ENCODE measurements around the gene MTHFSD.

The MTHFSD gene

DNA sequence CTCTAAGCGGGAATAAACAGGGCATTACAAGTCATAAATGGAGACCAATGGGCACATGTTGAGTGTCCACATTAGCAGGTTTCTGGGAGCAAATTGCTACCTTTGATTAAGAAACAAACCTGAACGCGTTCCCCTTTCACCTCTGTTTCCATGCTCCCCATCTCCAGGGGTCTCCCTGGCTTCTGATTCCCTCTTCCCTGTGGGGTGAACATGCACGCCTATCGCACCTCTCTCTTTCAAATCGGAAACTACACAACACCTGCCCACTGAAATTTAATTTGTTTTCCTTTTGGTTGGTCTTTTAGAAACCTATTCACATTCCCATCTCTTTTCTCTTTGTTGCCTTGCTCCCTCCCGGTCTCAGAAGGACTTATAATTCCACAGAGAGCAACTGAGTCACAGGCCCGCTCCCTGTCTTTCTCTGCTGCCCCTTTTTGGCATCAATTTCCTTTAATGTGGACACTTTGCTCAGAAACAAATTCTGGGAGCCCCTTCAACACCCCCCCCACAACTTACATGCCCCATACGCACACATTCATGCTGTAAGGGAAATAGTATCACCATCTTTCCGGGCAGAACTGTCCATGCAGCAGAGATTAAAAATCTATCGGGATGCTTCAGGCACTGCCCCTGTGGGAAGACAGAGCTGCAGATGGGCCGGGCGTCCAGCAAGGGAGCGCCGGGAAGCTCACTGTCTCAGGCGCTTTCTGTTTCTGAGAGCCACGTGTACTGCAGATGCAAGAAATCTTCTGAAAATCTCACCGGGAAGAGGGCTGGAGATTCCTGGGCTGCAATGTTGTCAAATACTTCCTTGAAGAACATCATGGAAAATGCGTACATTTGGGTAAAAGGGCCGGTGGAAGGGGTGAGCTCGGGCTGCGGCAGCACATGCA, 51.9 kb downstream of the MTHFSD start:
- no peak for DNase-seq (ENCODE audit: low read depth)

GRCh38 chr16:86501989-86502855, 52.8 kb downstream of the MTHFSD start:
- DNase-seq (ENCODE audit: low read depth): no peak

DNA sequence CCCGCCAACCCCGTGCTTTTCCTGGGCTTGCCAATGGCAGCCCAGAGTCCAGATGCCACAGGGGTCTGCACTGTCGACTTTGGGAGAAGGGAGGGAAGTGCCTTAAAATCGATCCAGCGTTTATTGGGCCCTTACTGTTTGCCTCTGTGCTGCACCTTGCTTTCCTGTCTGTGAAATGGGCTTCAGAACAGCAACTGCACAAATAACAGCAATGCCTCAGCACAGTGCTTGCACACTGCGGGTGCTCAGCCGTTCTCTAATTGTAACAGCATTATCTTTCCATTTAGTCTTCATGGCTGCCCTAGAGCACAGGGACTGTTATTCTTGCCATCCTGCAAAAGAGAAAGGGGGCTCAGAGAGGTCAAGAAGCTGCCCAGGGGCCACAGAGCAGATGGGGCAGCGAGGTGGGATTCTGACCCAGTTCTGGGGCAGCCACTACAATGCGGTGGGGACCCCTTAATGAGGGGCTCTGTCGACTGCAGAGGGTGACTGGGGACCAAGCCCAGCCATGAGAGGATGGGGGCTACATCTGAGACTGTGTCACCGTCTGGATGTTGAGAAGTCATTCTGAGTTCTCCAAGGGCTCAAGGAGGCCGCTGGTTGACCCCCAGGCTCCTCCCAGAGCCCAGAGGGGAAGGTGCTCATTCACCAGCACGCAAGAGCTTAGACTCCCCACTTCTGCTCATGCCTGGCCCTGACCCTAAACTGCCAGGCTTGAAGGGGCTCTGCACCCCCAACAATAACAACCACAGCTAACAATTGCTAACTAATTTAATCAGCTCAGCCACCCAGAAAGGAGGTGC, 54.1 kb downstream of the MTHFSD start:
- no peak for DNase-seq (ENCODE audit: low read depth)

DNA sequence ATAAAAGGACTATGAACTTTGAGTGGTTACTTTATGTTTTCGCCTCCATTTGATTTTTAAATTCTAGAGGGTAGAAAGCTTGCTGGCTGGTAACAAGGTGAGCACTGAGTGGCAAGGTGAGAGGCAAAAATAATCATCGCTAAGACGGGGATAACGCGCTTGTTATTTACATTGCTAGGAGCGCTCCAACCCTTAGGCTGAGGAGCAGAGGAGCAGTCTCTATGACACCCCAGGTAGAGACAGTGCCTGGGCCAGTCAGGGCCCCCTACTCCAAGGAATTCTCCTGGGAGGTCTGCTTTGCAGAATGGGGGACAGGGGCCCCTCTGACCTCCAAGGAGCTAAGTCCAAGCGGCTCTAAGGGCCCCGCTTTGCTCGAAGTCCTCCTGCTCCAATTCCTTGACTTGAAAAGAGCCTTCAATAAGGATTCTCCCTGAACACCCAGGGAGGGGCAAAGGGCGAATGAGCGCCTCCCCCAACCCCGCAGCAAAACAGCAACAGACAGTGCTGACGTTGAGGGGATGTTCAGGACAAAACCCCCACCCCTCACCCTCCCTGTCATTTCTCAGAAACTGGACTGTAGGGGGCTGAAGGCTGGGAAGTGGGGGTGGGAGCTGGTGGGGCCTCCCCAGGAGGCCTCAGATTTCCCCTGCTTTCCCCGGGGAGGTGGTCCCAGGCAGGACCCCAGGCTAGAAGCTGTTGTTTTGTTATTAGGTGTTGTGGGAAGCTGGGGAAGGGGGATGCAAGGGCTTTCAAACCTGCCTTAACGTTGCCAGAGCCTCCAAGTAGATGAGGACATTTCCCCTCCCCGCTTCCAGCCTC, 54.9 kb downstream of the MTHFSD start:
- no peak for DNase-seq (ENCODE audit: low read depth)

DNA sequence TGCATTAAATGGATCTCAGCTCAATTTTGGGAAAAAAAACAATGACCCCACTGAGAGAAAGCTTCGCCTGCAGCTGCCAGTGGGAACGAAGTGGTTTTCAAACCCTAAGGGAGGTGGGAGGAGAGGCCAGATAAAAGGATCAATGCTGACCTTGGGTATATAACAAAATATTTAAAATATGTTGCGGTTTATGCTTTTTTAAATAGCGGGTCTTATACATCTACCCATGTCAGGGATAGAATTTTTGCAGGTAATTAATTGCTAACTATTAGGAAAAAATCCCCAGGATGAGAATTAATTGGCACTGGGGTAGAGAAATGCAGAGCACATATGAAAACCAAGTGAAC, 55.6 kb downstream of the MTHFSD start:
- no peak for DNase-seq (ENCODE audit: low read depth)

DNA sequence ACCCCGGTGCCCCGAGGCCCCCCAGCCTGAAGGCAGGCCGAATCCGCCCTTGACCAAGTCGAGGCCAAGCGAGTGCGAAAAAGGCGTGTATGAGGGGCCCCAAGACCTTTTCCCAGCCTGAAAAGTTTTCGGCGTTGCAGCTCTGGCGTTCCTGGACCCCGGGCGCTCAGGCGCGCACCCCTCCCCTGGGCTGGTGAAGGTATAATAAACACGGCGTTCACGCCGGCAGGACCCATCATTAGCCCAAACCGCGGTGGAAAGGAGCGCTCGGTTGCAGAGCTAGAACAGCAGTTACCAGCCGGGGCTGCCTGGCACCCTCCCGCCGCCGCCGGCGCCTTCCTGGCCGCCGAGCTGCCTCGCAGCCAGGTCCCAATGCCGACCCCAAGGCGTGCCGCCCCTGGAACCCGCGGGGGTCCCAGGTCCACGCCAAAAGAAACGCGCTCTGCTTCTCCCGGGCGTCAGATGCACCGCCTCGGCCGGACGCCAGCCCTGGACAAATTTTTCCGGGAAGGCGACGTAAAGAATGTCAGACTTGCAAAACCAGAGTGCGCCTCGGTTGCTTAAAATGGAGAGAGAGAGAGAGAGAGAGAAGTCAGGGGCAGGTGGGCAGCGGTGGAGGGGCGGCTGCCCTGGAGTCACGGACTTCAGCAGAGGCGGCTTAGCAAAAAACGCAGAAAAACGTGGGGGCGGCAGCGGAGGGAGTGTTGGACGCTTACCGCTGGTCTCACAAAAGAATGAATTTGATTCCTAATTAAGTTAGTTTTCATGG, 56.2 kb downstream of the MTHFSD start:
- DNase-seq (ENCODE audit: low read depth): no peak

- DNase-seq (ENCODE audit: low read depth): no peak
Measured at GRCh38 chr16:86498155-86498670, 56.8 kb downstream of the MTHFSD start.

DNA sequence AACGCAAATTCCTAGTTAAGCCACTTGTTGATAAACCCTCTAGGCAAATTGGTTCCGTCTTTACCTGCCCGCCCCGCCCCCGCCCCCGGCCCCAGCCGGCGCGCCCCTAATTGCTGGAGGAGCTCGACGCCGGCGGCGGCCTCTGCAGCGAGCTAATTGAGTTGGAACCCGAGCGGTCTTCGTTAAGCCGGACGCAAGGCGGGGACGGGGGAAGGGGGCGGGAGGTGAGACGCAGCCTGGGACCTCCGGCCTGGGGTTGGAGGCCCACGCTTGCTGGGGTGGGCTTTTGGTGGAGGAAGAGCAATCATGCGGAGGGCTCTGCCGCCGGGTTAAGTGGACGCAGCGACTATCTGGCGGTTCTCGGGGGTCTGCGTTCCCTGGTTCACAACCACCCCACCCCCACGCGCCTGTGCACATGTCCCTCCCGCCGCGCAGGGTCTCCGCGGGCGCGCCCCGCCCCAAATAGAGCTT, 57.4 kb downstream of the MTHFSD start:
- no peak for DNase-seq (ENCODE audit: low read depth)

DNA sequence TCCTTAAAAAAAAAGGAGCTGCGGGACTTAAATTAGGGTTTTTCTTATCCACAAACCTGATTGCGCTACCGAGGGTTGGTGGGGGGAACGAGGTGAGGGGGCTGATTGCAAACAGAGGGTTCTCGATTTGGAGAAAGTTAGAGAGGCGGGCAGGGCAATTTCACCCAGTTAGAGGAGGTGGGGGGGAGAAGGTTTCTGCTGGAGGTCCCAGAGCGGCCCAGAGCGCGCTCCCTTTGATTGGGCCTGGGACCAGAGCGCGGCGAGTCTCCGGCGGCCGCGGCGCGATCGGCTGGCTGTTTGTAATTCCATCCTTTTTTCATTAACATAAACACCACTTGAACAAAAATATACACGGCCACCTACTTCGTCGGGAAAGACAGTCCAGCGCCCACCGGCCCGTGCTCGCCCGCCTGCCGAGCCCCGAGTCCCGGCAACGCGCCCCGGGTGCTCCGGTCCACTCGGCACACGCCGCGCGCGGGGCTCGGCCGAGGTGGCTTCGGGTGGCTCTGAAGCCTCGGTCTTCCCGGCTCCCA, 58.0 kb downstream of the MTHFSD start:
- DNase-seq (ENCODE audit: low read depth): no peak

DNA sequence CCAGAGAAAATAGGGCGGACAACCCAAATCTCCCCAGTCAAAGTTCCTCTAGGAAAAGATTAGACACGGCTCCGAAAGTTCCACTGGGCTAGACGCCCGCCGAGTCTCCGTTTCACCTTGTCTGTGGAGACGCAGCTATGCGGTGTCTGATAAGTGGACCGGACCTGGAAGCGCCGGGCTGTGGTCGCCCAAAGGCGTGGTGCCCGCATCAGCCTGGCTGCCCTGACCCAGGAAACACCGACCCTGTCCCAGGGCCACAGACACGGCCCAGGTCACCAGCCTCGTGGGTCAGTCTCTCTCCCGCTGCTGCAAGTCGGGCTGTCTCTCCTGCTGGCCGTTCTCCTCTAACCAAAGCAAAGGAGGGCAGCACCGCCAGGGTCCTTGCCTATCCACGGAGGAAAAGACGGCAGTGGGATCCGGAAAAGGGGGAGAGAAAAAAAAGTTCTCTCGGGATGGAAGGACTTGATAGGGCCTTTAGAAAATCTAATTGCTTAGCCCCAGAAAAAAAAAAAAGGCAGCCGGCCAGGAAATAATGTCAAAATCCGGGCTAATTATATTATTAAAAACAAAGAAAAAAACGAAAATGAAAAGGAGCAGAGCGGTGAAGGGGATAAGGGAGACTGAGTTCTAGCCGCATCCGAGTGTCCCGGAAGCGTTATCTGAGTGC, 58.6 kb downstream of the MTHFSD start:
- DNase-seq (ENCODE audit: low read depth): no peak

- DNase-seq (ENCODE audit: low read depth): no peak
Measured at GRCh38 chr16:86495756-86496261, 59.2 kb downstream of the MTHFSD start.

- DNase-seq (ENCODE audit: low read depth): no peak
Measured at GRCh38 chr16:86495357-86495701, 59.7 kb downstream of the MTHFSD start.

DNA sequence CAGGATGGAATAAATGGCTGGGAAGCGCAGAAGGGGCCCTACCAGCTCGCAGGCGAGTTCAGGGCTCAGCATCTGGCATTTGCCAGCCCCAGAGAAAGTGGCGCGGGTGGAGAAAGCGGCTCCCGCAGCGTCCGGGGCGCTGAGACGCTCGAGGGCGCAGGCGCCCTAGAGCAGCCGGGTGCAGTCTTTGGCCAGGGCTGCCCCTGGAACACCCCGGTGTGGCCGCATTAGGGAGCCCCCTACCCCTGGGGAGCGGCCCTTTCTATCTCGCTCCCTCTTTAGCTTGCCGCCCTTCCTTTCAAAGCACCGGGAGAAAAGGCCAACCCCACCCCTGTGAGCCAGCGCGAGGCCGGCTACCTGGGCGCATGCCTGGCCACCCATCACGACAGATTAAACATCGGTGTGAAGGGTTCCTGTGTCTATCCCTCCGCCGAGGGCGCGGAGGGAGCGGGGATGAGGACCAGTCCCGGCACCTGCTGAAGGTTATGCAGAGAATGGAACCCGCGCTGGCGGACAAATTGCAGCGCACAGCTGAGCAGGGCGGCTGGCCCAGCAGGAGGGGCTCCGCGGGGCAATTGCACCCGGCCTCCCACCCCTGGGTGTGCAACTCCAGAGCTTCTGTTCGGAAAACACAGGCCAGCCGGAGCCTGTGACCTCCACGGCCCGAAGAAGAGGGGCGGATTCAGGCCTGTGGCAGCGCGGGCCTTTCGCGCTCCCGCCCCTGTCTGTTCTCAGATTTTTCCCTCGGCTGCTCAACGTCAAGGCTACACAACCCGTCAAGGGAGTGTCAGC, 60.3 kb downstream of the MTHFSD start:
- no peak for DNase-seq (ENCODE audit: low read depth)

DNA sequence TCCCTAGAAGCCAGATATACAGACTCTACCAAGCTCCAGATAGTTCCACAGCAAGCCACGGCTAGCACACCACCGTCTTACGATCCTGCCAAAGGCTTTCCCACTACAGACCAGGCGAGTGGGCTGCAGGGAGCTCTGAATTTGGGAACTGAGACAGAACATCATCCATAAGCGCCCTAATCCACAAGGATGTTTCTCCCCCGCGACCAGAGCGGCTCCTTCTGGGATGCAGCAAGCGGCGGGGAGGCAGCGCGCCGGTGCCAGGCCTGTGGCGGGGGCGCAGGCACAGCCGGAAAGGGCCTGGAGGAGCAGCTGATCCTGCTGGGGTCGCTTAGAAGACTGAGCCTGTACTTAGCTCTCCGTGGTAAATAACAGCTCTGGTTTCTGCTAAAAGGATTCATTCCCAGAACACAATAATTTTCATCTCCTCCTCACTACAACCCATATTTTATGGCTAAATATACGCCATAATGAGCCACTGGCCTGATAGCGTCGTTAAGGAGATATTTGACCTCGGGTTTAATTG, 60.9 kb downstream of the MTHFSD start:
- DNase-seq (ENCODE audit: low read depth): no peak

DNA sequence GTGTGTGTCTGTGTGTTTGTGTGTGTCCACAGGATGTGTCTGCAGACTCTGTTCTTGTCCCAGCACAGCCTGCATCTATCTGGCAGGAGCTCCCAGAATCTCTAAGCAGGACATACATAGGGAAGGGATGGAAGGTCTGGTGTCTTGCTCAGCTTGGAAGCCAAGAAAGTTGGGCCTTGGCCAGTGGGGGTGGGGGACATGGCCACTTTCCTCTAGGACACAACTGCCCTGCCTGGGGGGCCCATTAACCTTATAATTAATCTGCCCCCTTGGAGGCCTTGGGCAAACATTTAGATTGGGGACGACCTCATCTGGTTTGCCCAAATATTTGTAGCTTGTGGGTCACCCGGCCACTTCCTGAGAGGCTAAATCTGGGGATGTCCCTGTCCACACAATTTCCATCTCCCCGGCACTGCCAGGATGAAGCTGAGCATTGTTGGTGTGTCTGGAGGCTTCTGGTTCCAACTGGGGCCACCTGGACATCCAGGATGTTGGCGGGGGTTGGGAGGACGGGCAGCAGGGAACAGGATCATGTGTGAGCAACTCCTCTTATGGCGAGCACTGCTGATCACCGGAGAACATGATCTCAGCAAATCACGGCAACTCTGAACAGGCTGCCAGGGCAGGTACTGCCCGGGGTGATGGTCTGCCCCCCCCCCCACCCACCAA, 61.9 kb downstream of the MTHFSD start:
- DNase-seq (ENCODE audit: low read depth): no peak

DNA sequence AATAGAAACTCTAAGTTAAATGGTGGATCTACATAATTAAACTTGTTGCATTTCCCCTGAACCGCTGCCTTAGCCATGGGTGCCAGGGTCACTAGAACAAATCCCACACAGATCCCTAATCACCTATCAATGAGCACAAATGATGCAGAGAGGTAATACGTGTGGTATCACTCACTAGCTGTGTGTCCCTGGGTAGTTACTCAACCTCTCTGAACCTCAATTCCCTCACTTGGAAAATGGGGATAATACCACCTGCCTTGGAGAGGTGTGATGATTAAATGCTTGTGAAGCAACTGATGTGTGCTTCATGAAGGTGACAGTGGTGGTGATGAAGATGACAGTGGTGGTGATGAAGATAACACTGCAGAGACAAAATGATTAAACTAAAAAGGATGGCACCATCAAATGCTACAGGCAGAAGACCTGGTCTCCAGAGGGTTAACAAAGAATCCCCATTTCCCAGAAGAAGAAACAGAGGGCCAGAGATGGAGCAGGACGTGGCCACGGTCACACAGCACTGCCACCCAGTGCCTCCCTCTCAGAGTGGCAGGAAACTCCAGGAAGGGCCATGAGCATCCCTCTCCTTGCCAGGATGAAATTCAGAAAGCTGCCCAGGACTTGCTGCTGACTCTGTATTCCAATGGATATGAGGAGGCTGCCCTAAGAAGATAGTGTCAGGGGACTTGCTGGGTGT, 62.6 kb downstream of the MTHFSD start:
- no peak for DNase-seq (ENCODE audit: low read depth)

DNA sequence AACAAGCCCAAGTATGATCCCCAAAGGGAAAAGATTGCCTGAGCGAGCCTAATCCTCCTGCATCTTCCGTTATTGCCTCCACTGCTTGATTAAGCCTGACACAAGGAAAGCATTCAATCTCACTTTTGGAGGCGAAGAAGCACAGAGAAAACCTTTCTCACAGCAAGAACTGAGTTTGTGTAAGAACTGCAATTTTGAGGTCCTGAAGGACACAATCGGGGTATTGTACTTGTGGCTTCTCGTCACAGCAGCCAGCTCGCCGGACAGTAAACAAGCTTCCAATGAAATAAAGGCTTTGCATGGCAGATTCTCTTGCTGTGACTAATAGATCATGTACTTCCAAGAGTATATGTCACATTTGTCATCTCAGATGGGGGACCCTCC, 63.4 kb downstream of the MTHFSD start:
- no peak for DNase-seq (ENCODE audit: low read depth)

All from HS-27A (cell line).